ENCODE measurements around the gene C1QTNF2.

C1QTNF2 gene

GRCh38 chr5:160356550-160357347, 13.7 kb downstream of the C1QTNF2 start:
- no peak for TF ChIP-seq CTCF (conservative IDR thresholded peaks at IDR 0.05; ENCODE audit: low read depth, low read length)
- no peak overlapping the region for H3K4me3 ChIP-seq (ENCODE audit: low read length)
- no peak for DNase-seq (ENCODE audit: low read depth)

GRCh38 chr5:160354666-160355065, 15.8 kb downstream of the C1QTNF2 start:
- H3K4me3 ChIP-seq (ENCODE audit: low read length) = no peak overlapping the region
- no peak for DNase-seq (ENCODE audit: low read depth)

GRCh38 chr5:160353379-160353778, 17.0 kb downstream of the C1QTNF2 start:
- no peak overlapping the region for H3K4me3 ChIP-seq (ENCODE audit: low read length)
- no peak for DNase-seq (ENCODE audit: low read depth)
- no peak for TF ChIP-seq CTCF (conservative IDR thresholded peaks at IDR 0.05; ENCODE audit: low read depth, low read length)

More at GRCh38 chr5:160354666-160355065, 15.8 kb downstream of the C1QTNF2 start:
- no peak for TF ChIP-seq CTCF (conservative IDR thresholded peaks at IDR 0.05; ENCODE audit: low read depth, low read length)

- TF ChIP-seq CTCF (conservative IDR thresholded peaks at IDR 0.05; ENCODE audit: low read depth, low read length) = no peak
- no peak for DNase-seq (ENCODE audit: low read depth)
Observed at GRCh38 chr5:160352308-160352707, 18.1 kb downstream of the C1QTNF2 start.

GRCh38 chr5:160349935-160350303, 20.5 kb downstream of the C1QTNF2 start:
- no peak for TF ChIP-seq CTCF (conservative IDR thresholded peaks at IDR 0.05; ENCODE audit: low read depth, low read length)
- H3K4me3 ChIP-seq (ENCODE audit: low read length) = no peak overlapping the region
- no peak for DNase-seq (ENCODE audit: low read depth)

More at GRCh38 chr5:160352308-160352707, 18.1 kb downstream of the C1QTNF2 start:
- H3K4me3 ChIP-seq (ENCODE audit: low read length) = no peak overlapping the region

- no peak for TF ChIP-seq CTCF (conservative IDR thresholded peaks at IDR 0.05; ENCODE audit: low read depth, low read length)
- no peak for DNase-seq (ENCODE audit: low read depth)
- H3K4me3 ChIP-seq (ENCODE audit: low read length) = no peak overlapping the region
Observed at GRCh38 chr5:160349249-160349934, 21.0 kb downstream of the C1QTNF2 start.

GRCh38 chr5:160348080-160348479, 22.3 kb downstream of the C1QTNF2 start:
- H3K4me3 ChIP-seq (ENCODE audit: low read length) = no peak overlapping the region
- TF ChIP-seq CTCF (conservative IDR thresholded peaks at IDR 0.05; ENCODE audit: low read depth, low read length) = no peak
- no peak for DNase-seq (ENCODE audit: low read depth)

All from retinal pigment epithelial cell (primary cell).